Measurements from ENCODE around the gene RIPK4. TPM values are rescaled to one million over a fixed set of nuclear protein-coding genes. Genes with fewer than 3 reads are reported as not detected.

Gene RIPK4
- polyA plus RNA-seq, 3 donors = 0.05 to 0.09 TPM; not detected in 1

DNA sequence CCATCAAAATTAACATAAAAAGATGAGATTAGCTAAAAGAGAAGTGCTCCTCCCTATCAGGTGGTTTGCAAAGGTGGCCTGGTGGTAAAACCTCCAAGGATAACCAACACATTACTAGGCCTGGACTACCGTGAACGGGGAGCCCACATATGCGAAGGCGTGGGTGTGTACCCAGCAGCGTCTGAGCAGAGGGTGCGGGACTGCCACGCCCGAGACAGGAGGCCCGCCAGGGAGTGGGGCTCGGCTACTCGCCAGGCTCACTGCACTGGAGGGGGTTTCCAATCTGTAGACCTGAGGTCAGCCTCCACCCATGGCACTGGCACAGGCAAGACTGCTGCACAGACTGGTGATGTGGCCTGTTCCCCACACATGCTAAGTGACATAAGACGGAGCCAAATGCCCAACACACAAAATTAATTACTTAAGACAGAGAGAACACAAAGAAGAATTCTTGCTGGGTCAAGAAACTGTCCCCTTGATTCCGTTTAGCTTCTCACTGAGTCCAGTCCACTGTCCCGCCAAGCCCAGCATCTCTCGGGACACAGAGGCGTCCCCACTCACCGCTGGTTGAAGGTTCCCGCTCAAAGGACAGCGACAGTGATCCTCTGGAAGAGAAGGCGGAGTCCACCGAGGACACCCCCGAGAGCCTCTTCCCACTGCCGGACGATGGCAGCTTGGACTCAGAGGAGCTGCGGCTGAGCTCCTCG, 23.4 kb downstream of the RIPK4 start:
- H3K4me1 ChIP-seq (ENCODE audit: control insufficient read depth in 1 of 2, insufficient read depth in 2 of 2, low read length in 2 of 2) = no peaks in the 10 kb centered on the region
- no peak overlapping the region for H3K27ac Mint-ChIP-seq
- H2AFZ ChIP-seq (ENCODE audit: insufficient read depth, low read depth, low read length, poor library complexity, severe bottlenecking) = no peak overlapping the region
- H3K9me3 Mint-ChIP-seq = peaks cover 0 to under 1% (median 0%) of the 10 kb centered on the region in 7 donors
- peaks cover 11 to 27% (median 11%) of the 10 kb centered on the region in 3 donors for H3K27me3 Mint-ChIP-seq (ENCODE audit: low read depth in 3 of 3)
- WGBS (ENCODE audit: insufficient coverage) = 95% methylated on average over 26 of the region's 26 CpGs
- no peak overlapping the region for H3K4me3 Mint-ChIP-seq
- H4K20me1 ChIP-seq (ENCODE audit: insufficient read depth, low read length) = no peaks in the 10 kb centered on the region
- H3K36me3 Mint-ChIP-seq = no peaks in the 10 kb centered on the region
- no peak for TF ChIP-seq CTCF (IDR thresholded peaks at IDR 0.05)
- H3K79me2 ChIP-seq (ENCODE audit: insufficient read depth, low read length) = no peaks in the 10 kb centered on the region
- H3K4me2 ChIP-seq (replicated peaks; ENCODE audit: extremely low read depth, low read length, poor library complexity, severe bottlenecking) = no peak overlapping the region
- H3K4me3 ChIP-seq (replicated peaks in 1 of 3; ENCODE audit: low read depth in 2 of 3, low read length in 3 of 3) = no peak overlapping the region
- no peak overlapping the region for H3K9ac ChIP-seq (ENCODE audit: insufficient read depth, low read length, poor library complexity, severe bottlenecking)
- no peak overlapping the region for H3K27ac ChIP-seq (ENCODE audit: low read depth in 1 of 2, low read length in 2 of 2)
- no peaks in the 10 kb centered on the region for H3K9me3 ChIP-seq (replicated peaks in 1 of 2; ENCODE audit: control insufficient read depth in 1 of 2, insufficient read depth in 1 of 2, low read length in 2 of 2)
- H3K4me1 Mint-ChIP-seq = no peaks in the 10 kb centered on the region
- H3K36me3 ChIP-seq (replicated peaks in 1 of 2; ENCODE audit: control insufficient read depth in 1 of 2, insufficient read depth in 2 of 2, low read length in 2 of 2) = no peaks in the 10 kb centered on the region
- DNase-seq = no peak
- no peaks in the 10 kb centered on the region for H3K27me3 ChIP-seq (ENCODE audit: control insufficient read depth in 2 of 2, insufficient read depth in 2 of 2, low read length in 2 of 2)
- intact Hi-C loops (cut with micrococcal nuclease) = no loop called here

DNA sequence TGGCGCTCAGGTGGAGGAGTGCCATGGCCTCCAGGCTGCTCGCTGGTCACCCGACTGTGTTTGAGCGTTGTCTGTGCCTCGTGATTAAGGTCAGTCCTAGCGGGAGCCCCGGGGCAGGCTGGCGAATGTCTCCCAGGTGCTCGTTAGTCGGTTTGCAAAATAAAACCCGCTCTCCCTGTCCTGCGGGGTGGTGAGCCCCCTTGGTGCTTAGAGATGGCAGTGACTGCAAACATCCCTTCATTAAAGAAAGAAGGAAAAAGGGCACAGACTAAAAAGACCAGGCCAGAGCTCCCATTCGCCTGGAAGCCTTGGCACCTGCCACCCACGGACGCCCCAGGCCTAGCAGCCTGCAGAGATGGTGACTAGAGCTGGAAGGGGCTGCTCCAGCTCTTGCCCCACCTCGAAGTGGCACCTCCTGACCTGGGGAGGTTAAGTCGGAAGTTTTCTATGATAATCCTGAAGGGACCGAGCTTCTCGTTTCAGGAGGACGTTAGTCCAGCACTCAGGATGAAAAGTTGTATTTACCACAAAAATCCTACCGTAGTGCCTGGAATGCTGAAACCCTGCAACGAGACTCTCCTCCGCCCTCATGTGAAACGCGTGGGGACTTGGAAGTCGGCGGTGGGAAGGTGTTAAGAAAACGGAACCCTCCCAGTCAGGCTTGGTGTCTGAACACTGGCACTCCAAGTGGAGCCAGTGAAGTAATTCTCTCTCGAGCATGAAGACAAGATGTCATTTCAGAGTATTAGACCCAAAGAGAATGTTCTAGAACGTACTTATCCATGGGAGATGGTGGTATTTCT, 24.6 kb downstream of the RIPK4 start:
- Histone ChIP-seq H3K27ac (ENCODE audit: low read depth in 1 of 2, low read length in 2 of 2) (no peak overlapping the region), H3K27me3 (ENCODE audit: control insufficient read depth in 2 of 2, insufficient read depth in 2 of 2, low read length in 2 of 2) (no peaks in the 10 kb centered on the region), H2AFZ (ENCODE audit: insufficient read depth, low read depth, low read length, poor library complexity, severe bottlenecking) (no peak overlapping the region), H3K36me3 (replicated peaks in 1 of 2; ENCODE audit: control insufficient read depth in 1 of 2, insufficient read depth in 2 of 2, low read length in 2 of 2) (no peaks in the 10 kb centered on the region), H3K9me3 (replicated peaks in 1 of 2; ENCODE audit: control insufficient read depth in 1 of 2, insufficient read depth in 1 of 2, low read length in 2 of 2) (peaks cover 8% of the 10 kb centered on the region in 2 donors), H4K20me1 (ENCODE audit: insufficient read depth, low read length) (no peaks in the 10 kb centered on the region), H3K4me3 (replicated peaks in 1 of 3; ENCODE audit: low read depth in 2 of 3, low read length in 3 of 3) (no peak overlapping the region), H3K4me1 (ENCODE audit: control insufficient read depth in 1 of 2, insufficient read depth in 2 of 2, low read length in 2 of 2) (no peaks in the 10 kb centered on the region), H3K9ac (ENCODE audit: insufficient read depth, low read length, poor library complexity, severe bottlenecking) (no peak overlapping the region), H3K4me2 (replicated peaks; ENCODE audit: extremely low read depth, low read length, poor library complexity, severe bottlenecking) (no peak overlapping the region), H3K79me2 (ENCODE audit: insufficient read depth, low read length) (no peaks in the 10 kb centered on the region)
- H3K36me3 Mint-ChIP-seq = no peaks in the 10 kb centered on the region
- peak overlapping the region in 1 of 2 donors; percentile 21 for H3K4me3 Mint-ChIP-seq
- intact Hi-C loops (cut with micrococcal nuclease) = no loop called here
- TF ChIP-seq CTCF (IDR thresholded peaks at IDR 0.05) = no peak
- DNase-seq = no peak
- H3K4me1 Mint-ChIP-seq = no peaks in the 10 kb centered on the region
- 95% methylated on average over 21 of the region's 30 CpGs for WGBS (ENCODE audit: insufficient coverage)
- H3K27me3 Mint-ChIP-seq (ENCODE audit: low read depth in 3 of 3) = peaks cover 12 to 25% (median 12%) of the 10 kb centered on the region in 3 donors
- peaks cover 9 to 10% (median 10%) of the 10 kb centered on the region in 7 donors for H3K9me3 Mint-ChIP-seq
- no peak overlapping the region for H3K27ac Mint-ChIP-seq
